Left ventricle myocardium superior (tissue), 1 donor: ENCODE measurements around the gene NR2F2. TPM values are rescaled to one million over a fixed set of nuclear protein-coding genes. Genes with fewer than 3 reads are reported as not detected.

ENCODE experiments used
- ATAC-seq: fragments of 200-7000 bp; cut with Tn5 transposase; one replicate; pipeline ENCODE4 v1.9.1; 2020; ENCODE audit warnings: mild to moderate bottlenecking, moderate library complexity
- DNase-seq: peaks from one replicate; pipeline ENCODE4 v3.0.0-alpha.2; 2020
- intact Hi-C: fragments of 100-400 bp; cut with micrococcal nuclease; formaldehyde crosslinking; loops from one replicate; pipeline ENCODE4 v1.11.0; 2022
- total RNA-seq: library from RNA; stranded (reverse); fragmentation: NEBNext Ultra II Directional; extraction: Animal tissue kit (Norgen Biotek cat#: 25700); gene quantifications from one replicate; pipeline ENCODE4 v1.2.1, GENCODE V29; 2021
- donor health status: DM: no; HTN: yes; CAD: no; lungs with severe emphysema.

Gene NR2F2
- total RNA-seq, 1 donor from 2014 or later, result 18.0 TPM

DNA sequence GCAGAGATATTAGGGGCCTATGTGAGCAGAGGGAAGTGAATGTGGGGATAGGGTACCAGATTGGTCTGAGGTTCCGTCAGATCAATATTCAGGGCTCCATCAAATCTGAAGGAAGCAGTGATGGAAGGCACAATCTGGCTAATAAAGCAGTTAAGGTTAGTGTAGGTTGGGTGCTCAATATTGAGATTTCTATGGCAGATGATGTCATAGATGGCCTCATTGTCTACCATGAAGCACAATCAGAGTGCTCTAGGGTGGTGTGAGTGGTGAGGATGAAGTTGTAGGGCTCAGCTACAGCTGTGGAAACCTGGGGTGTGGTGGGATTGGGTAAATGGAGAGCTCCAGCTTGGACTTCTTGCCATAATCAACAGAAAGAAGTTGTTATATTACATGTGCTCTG is 58.2 kb downstream of the NR2F2 start:
- ATAC-seq (no peak), DNase-seq (no peak)
- intact Hi-C loops, result no loop called here
